Thymus (tissue), 11 donors: Measurements from ENCODE around the gene FBXL5. TPM values are rescaled to one million over a fixed set of nuclear protein-coding genes. Genes with fewer than 3 reads are reported as not detected.

Experiments used
- DNase-seq, 9 donors: peaks; one replicate each; pipeline ENCODE4 v3.0.0-alpha.2; 2013; ENCODE audit warnings: low spot score in 9 of 9, low read depth in 6 of 9, missing footprints in 1 of 9
- H3K27ac ChIP-seq, 2 donors: one replicate each; pipeline ENCODE4 v1.5.1; 2013; ENCODE audit warnings: control low read depth in 1 of 2, low read depth in 1 of 2, low read length in 1 of 2, mild to moderate bottlenecking in 1 of 2, moderate library complexity in 1 of 2
- H3K27me3 ChIP-seq, 2 donors: one replicate each; pipeline ENCODE4 v1.5.1; 2013; ENCODE audit warnings: low read length in 1 of 2; ENCODE audit not compliant: control insufficient read depth in 2 of 2, insufficient read depth in 1 of 2
- H3K36me3 ChIP-seq, 2 donors: one replicate each; pipeline ENCODE4 v1.5.1; 2013; ENCODE audit warnings: low read length in 1 of 2, mild to moderate bottlenecking in 1 of 2, moderate library complexity in 1 of 2; ENCODE audit not compliant: control insufficient read depth in 2 of 2, insufficient read depth in 2 of 2
- H3K4me1 ChIP-seq, 2 donors: one replicate each; pipeline ENCODE4 v1.5.1; 2013; ENCODE audit warnings: low read length in 2 of 2; ENCODE audit not compliant: control insufficient read depth in 2 of 2, insufficient read depth in 2 of 2
- H3K4me3 ChIP-seq, 2 donors: one replicate each; pipeline ENCODE4 v1.5.1; 2013; ENCODE audit warnings: low read length in 2 of 2, control low read depth in 1 of 2, mild to moderate bottlenecking in 1 of 2
- H3K9me3 ChIP-seq, 2 donors: one replicate each; pipeline ENCODE4 v1.5.1; 2013; ENCODE audit warnings: low read length in 1 of 2, mild to moderate bottlenecking in 1 of 2; ENCODE audit not compliant: control insufficient read depth in 2 of 2, insufficient read depth in 1 of 2
- WGBS: extraction: QIAGEN DNeasy Blood & Tissue Kit; methylation state at CpG from one replicate; pipeline ENCODE4 v1.1.7; 2013; 5-methylcytosine and 5-hydroxymethylcytosine counted together
- polyA plus RNA-seq: library from polyadenylated mRNA; stranded (reverse); fragments of 200-250 nt; gene quantifications from one replicate; pipeline ENCODE4 v1.2.3, GENCODE V29; 2013
- total RNA-seq: library from RNA; stranded (reverse); fragments of 120-200 nt; gene quantifications from one replicate; pipeline ENCODE4 v1.2.4, GENCODE V29; 2013
- donor health status: healthy.

The FBXL5 gene
- total and polyA plus RNA-seq, 2 donors = 66.7 to 72.6 TPM

DNA sequence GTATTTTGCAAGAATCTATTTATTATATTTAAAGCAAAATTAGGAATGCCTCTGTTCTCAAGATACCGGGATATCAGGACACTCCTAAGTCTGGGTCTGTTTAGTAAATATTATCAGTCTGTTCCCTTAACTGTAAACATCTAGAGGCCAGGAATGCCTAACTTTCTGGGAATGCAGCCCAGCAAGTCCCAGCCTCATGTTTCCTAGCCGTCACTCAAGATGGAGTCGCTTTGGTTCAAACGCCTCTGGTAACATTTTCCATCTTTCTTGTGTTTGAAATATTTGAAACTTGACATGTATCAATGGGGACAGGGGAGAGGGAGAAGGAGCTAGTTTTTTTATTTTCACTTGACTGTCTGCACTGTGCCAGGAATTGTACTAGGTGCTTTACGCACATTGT lies 85.4 kb downstream of the FBXL5 start:
- Histone ChIP-seq H3K27me3 (no peaks in the 10 kb centered on the region), H3K4me1 (no peaks in the 10 kb centered on the region), H3K27ac (no peak overlapping the region), H3K36me3 (no peaks in the 10 kb centered on the region), H3K9me3 (no peaks in the 10 kb centered on the region), H3K4me3 (no peak overlapping the region)
- WGBS = 97% methylated on average over 5 of the region's 5 CpGs
- DNase-seq = no peak

DNA sequence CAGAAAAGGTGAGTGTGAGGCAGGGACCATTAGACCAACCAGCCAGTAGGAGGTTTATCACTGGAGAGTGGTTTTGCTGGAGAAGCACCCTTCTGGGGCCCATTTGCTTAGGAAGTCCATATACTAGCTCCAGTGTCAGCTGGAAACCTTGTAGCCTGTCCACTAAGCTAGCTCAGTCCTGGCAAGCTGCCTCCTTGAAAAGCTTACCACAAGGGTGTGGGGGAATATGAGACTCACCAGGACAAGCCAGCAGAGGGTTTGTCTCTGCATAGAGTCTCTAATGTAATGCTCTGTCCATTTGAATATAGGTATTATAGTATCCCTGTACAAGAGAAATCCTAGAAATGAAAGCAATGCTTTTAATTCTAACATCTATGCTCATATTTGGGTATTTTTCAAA lies 86.3 kb downstream of the FBXL5 start:
- DNase-seq = no peak
- Histone ChIP-seq H3K27ac (no peak overlapping the region), H3K4me3 (no peak overlapping the region), H3K4me1 (no peaks in the 10 kb centered on the region), H3K27me3 (no peaks in the 10 kb centered on the region), H3K36me3 (no peaks in the 10 kb centered on the region), H3K9me3 (no peaks in the 10 kb centered on the region)

- Histone ChIP-seq H3K27ac (no peak overlapping the region), H3K9me3 (no peaks in the 10 kb centered on the region), H3K4me1 (no peaks in the 10 kb centered on the region), H3K4me3 (no peak overlapping the region), H3K27me3 (no peaks in the 10 kb centered on the region), H3K36me3 (no peaks in the 10 kb centered on the region)
- 81% methylated on average over 6 of the region's 6 CpGs for WGBS
- DNase-seq = no peak
Measured at GRCh38 chr4:15563871-15564270, 91.3 kb downstream of the FBXL5 start.

DNA sequence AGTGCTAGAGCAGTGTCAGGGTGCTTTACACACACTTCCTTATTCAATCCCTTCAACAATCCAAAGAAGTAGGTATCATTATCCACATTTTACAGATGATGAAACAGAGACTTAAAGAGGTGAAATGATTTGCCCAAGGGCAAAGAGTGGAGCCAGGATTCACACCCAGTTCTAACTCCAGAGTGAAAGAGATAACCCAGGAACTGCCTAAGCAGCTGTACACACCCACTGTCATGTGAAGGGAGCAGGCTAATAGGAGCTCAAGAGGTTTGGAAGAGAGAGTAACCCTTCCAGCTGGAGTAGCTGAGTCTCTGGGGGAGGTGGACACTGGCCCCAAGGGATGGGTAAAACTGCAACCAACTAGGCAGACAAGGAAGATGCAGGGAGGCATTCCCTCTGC lies 92.5 kb downstream of the FBXL5 start:
- Histone ChIP-seq H3K27ac (no peak overlapping the region), H3K27me3 (no peaks in the 10 kb centered on the region), H3K9me3 (no peaks in the 10 kb centered on the region), H3K4me1 (no peaks in the 10 kb centered on the region), H3K4me3 (no peak overlapping the region), H3K36me3 (no peaks in the 10 kb centered on the region)
- DNase-seq = no peak

GRCh38 chr4:15562114-15562513 lies 93.0 kb downstream of the FBXL5 start:
- H3K27me3 ChIP-seq = no peaks in the 10 kb centered on the region
- no peak overlapping the region for H3K4me3 ChIP-seq
- no peaks in the 10 kb centered on the region for H3K4me1 ChIP-seq
- H3K36me3 ChIP-seq = no peaks in the 10 kb centered on the region
- no peaks in the 10 kb centered on the region for H3K9me3 ChIP-seq
- H3K27ac ChIP-seq = no peak overlapping the region
- DNase-seq = no peak
- 85% methylated on average over 3 of the region's 3 CpGs for WGBS

DNA sequence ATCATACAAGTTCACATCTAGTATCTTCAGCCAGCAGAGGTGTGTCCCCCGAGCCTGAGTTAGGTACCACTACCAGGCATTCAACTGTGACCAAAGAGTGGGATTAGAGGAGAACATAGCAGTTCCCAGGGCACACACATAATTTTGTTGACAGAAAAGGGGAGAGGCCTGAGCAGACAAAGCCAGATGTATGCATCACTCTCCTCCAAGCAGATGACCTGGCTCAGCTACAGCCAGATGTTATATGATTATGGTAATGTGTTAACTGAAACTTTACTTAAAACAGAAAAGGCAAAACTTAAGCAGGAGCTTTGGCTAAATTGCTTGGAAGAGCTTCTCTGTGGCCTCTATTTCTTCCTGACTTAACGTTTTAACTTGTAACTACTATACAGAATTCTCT lies 96.6 kb downstream of the FBXL5 start:
- Histone ChIP-seq H3K36me3 (no peaks in the 10 kb centered on the region), H3K9me3 (no peaks in the 10 kb centered on the region), H3K27ac (no peak overlapping the region), H3K4me3 (no peak overlapping the region), H3K27me3 (no peaks in the 10 kb centered on the region), H3K4me1 (peaks cover 0 to 6% of the 10 kb centered on the region in 2 donors)
- WGBS = 96% methylated on average over 2 of the region's 2 CpGs
- no peak for DNase-seq

- H3K9me3 ChIP-seq = no peaks in the 10 kb centered on the region
- H3K4me3 ChIP-seq = no peak overlapping the region
- no peak overlapping the region for H3K27ac ChIP-seq
- no peaks in the 10 kb centered on the region for H3K36me3 ChIP-seq
- no peak for DNase-seq
- WGBS = 97% methylated on average over 2 of the region's 2 CpGs
- H3K4me1 ChIP-seq = peaks cover 0 to 8% of the 10 kb centered on the region in 2 donors
- no peaks in the 10 kb centered on the region for H3K27me3 ChIP-seq
Measured at GRCh38 chr4:15557786-15558550, 97.2 kb downstream of the FBXL5 start.

- H3K27ac ChIP-seq = no peak overlapping the region
- H3K4me3 ChIP-seq = no peak overlapping the region
- H3K9me3 ChIP-seq = no peaks in the 10 kb centered on the region
- H3K27me3 ChIP-seq = no peaks in the 10 kb centered on the region
- no peak for DNase-seq
- no peaks in the 10 kb centered on the region for H3K36me3 ChIP-seq
- WGBS = 97% methylated on average over 4 of the region's 4 CpGs
- H3K4me1 ChIP-seq = peaks cover 0 to 8% of the 10 kb centered on the region in 2 donors
Measured at GRCh38 chr4:15556511-15557092, 98.6 kb downstream of the FBXL5 start.
